DOHH2 (cell line): ENCODE results near the gene ATXN7.

Experiments used
- H3F3A ChIP-seq: fragments of 200-600 bp; sonication (generic), shearing (Covaris generic); 2 replicates; pipeline ENCODE4 v1.6.0; 2016; ENCODE audit warnings: antibody characterized with exemption, mild to moderate bottlenecking; ENCODE audit not compliant: control insufficient read depth, insufficient read depth
- H3K27ac ChIP-seq: fragments of 200-600 bp; sonication (generic); 2 replicates; pipeline ENCODE4 v1.5.1; 2014; ENCODE audit warnings: low read depth, mild to moderate bottlenecking, low read length, moderate library complexity
- H3K27me3 ChIP-seq: fragments of 200-600 bp; sonication (generic); 2 replicates; pipeline ENCODE4 v1.6.1; 2014; ENCODE audit warnings: mild to moderate bottlenecking, low read length, mixed read lengths; ENCODE audit not compliant: control insufficient read depth
- H3K36me3 ChIP-seq: fragments of 200-600 bp; sonication (generic); 2 replicates; pipeline ENCODE4 v1.6.1; 2014; ENCODE audit warnings: mild to moderate bottlenecking, low read length, moderate library complexity, mixed read lengths; ENCODE audit not compliant: control insufficient read depth
- H3K4me1 ChIP-seq: fragments of 200-600 bp; sonication (generic); 2 replicates; pipeline ENCODE4 v1.6.1; 2014; ENCODE audit warnings: mild to moderate bottlenecking, low read length, mixed read lengths; ENCODE audit not compliant: control insufficient read depth
- H3K4me2 ChIP-seq: fragments of 200-600 bp; sonication (generic); 2 replicates; pipeline ENCODE4 v1.6.0; 2014; ENCODE audit warnings: mild to moderate bottlenecking, low read length, moderate library complexity
- H3K4me3 ChIP-seq: fragments of 200-600 bp; sonication (generic); 2 replicates; pipeline ENCODE4 v1.5.1; 2014; ENCODE audit warnings: mild to moderate bottlenecking, low read length, mixed read lengths
- H3K79me2 ChIP-seq: fragments of 200-600 bp; sonication (generic); 2 replicates; pipeline ENCODE4 v1.6.1; 2014; ENCODE audit warnings: mild to moderate bottlenecking, low read length, mixed read lengths; ENCODE audit not compliant: control insufficient read depth
- H3K9me2 ChIP-seq: fragments of 200-600 bp; sonication (generic); replicated peaks from 2 replicates; pipeline ENCODE4 v1.6.1; 2014; ENCODE audit warnings: mild to moderate bottlenecking, low read length, mixed read lengths; ENCODE audit not compliant: control insufficient read depth
- H3K9me3 ChIP-seq: fragments of 200-600 bp; sonication (generic); 2 replicates; pipeline ENCODE4 v1.6.1; 2014; ENCODE audit warnings: antibody characterized with exemption, low read length, mixed read lengths; ENCODE audit not compliant: control insufficient read depth, insufficient read depth
- H4K20me1 ChIP-seq: fragments of 200-600 bp; sonication (generic); 2 replicates; pipeline ENCODE4 v1.6.0; 2014; ENCODE audit warnings: low read depth, mild to moderate bottlenecking, antibody characterized with exemption, low read length, moderate library complexity; ENCODE audit not compliant: control insufficient read depth, insufficient read depth
- CTCF ChIP-seq: fragments of 200-600 bp; sonication (generic); IDR thresholded peaks from one replicate; pipeline ENCODE4 v1.5.1; 2014; ENCODE audit warnings: antibody characterized with exemption, mild to moderate bottlenecking, low read depth, low read length; ENCODE audit not compliant: poor library complexity, severe bottlenecking
- EZH2phosphoT487 ChIP-seq: fragments of 200-600 bp; sonication (generic); IDR thresholded peaks from 2 replicates; pipeline ENCODE4 v1.6.1; 2017; ENCODE audit warnings: borderline replicate concordance, mild to moderate bottlenecking, antibody characterized with exemption, low read length, moderate library complexity, mixed read lengths

Gene ATXN7

GRCh38 chr3:63979093-63979885, 115.6 kb downstream of the ATXN7 start:
- no peak overlapping the region for H3K4me2 ChIP-seq
- peaks cover 4% of the 10 kb centered on the region; the same call in 1 of the 2 replicates for H3K79me2 ChIP-seq
- no peaks in the 10 kb centered on the region for H3K4me1 ChIP-seq
- no peaks in the 10 kb centered on the region for H3K9me2 ChIP-seq
- TF ChIP-seq CTCF, result no peak
- no peak for TF ChIP-seq EZH2phosphoT487
- no peaks in the 10 kb centered on the region for H3F3A ChIP-seq
- H3K27me3 ChIP-seq, result no peaks in the 10 kb centered on the region
- H3K9me3 ChIP-seq, result no peaks in the 10 kb centered on the region
- H3K27ac ChIP-seq, result no peak overlapping the region
- H4K20me1 ChIP-seq, result no peaks in the 10 kb centered on the region
- H3K4me3 ChIP-seq, result no peak overlapping the region
- peaks cover 41% of the 10 kb centered on the region for H3K36me3 ChIP-seq

- H3K4me3 ChIP-seq, result no peak overlapping the region
- no peaks in the 10 kb centered on the region for H3K4me1 ChIP-seq
- no peaks in the 10 kb centered on the region for H3K27me3 ChIP-seq
- H3K4me2 ChIP-seq, result no peak overlapping the region
- H4K20me1 ChIP-seq, result no peaks in the 10 kb centered on the region
- H3K27ac ChIP-seq, result no peak overlapping the region
- H3K9me3 ChIP-seq, result no peaks in the 10 kb centered on the region
- TF ChIP-seq CTCF (no peak), EZH2phosphoT487 (no peak)
- peaks cover 46% of the 10 kb centered on the region for H3K36me3 ChIP-seq
- H3K9me2 ChIP-seq, result no peaks in the 10 kb centered on the region
- peaks cover 4% of the 10 kb centered on the region; the same call in 1 of the 2 replicates for H3K79me2 ChIP-seq
- H3F3A ChIP-seq, result no peaks in the 10 kb centered on the region
These were observed 116.4 kb downstream of the ATXN7 start for GRCh38 chr3:63980019-63980418.

- Histone ChIP-seq H3K4me3 (no peak overlapping the region), H3K27me3 (no peaks in the 10 kb centered on the region), H3K27ac (no peak overlapping the region), H4K20me1 (no peaks in the 10 kb centered on the region), H3K4me2 (no peak overlapping the region), H3F3A (no peaks in the 10 kb centered on the region), H3K4me1 (no peaks in the 10 kb centered on the region), H3K9me3 (no peaks in the 10 kb centered on the region), H3K9me2 (no peaks in the 10 kb centered on the region), H3K79me2 (peaks cover 4% of the 10 kb centered on the region; the same call in 1 of the 2 replicates), H3K36me3 (peaks cover 55% of the 10 kb centered on the region)
- no peak for TF ChIP-seq EZH2phosphoT487
- TF ChIP-seq CTCF, result no peak
These were observed 117.3 kb downstream of the ATXN7 start for GRCh38 chr3:63980830-63981498.
